Caki2 (cell line): Measurements from ENCODE around the gene SFRP5. TPM values are rescaled to one million over a fixed set of nuclear protein-coding genes. Genes with fewer than 3 reads are reported as not detected.

Source experiments
- DNase-seq: peaks from one replicate; pipeline ENCODE4 v3.0.0-alpha.2; 2015; ENCODE audit warnings: low read depth
- in situ Hi-C: cut with HindIII; loops from 2 replicates; pipeline ENCODE4 v1.10.0; 2016; ENCODE audit warnings: low sequenced_read_pairs, low pct_unique_long_range_greater_than_20kb, mixed read lengths
- total RNA-seq: library from RNA; depleted of rRNA; stranded (reverse); fragments of >200 nt; shearing (Covaris generic); gene quantifications from 2 replicates; pipeline ENCODE4 v1.2.3, GENCODE V29; 2014; ENCODE audit warnings: low replicate concordance

The SFRP5 gene
- total RNA-seq, 1 experiment from 2014 or later = not detected

DNA sequence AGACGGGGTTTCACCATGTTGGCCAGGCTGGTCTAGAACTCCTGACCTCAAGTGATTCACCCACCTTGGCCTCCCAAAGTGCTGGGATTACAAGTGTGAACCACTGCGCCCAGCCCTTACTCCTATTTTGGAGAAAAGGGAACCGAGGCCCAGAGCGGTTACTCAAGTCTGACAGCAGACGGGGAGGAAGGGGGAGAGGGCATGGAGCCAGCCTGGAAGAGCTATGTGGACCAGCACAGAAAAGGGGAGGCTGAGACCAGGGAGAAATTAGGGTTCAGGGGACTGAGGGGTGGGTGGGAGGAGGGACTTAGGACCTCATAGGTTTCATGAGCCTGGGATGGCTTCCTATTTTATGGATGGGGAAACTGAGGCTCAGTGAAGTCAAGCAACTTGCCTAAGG lies 1.5 kb downstream of the SFRP5 start:
- DNase-seq = no peak
- in situ Hi-C loops = no loop called here

GRCh38 chr10:97768322-97769315 lies 3.2 kb downstream of the SFRP5 start:
- in situ Hi-C loops = no loop called here
- DNase-seq = no peak

DNA sequence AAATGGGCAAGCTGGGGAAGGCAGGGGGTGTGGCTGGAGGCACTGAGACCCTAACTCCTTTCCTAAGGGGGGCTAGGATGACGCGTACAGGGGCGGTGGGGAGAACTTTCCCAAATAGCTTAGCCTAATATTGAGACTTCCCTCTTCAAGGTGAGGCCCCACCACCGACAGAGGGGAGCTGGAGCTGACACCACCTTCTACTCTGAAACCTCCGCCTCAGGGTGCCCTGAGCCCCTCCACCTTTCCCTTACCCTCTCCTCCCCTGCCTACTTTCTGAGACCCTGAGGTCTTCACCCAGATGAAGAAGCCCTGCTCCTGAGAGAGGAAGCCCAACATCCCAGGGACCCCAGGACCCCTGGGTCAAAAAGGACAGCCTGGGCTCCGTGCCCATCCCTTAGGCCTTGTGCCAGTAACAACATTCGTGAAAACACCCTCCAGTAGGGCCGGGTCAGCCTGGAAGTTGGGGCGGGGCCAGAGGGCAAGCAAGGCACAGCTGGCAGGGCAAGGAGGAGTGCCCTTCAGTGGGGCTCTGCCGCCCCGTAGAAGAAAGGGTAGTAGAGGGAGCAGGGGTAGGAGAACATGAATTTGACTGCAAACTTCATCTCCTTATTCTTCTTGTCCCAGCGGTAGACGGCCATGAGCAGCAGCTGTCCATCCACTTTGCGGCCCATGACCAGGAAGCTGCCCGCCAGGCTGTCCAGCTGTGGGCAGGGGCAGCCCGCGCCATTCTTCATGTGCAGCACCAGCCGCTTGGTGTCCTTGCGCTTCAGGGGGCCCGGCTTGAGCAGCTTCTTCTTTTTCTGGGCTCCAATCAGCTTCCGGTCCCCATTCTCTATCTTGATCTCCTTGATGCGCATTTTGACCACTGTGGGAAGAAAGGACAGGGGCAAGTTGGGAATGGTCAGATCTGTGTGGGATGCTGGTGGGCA lies 4.5 kb downstream of the SFRP5 start:
- DNase-seq = no peak
- in situ Hi-C loops = no loop called here

- in situ Hi-C loops = no loop called here
- no peak for DNase-seq
These were observed 5.5 kb downstream of the SFRP5 start for GRCh38 chr10:97766106-97766810.

DNA sequence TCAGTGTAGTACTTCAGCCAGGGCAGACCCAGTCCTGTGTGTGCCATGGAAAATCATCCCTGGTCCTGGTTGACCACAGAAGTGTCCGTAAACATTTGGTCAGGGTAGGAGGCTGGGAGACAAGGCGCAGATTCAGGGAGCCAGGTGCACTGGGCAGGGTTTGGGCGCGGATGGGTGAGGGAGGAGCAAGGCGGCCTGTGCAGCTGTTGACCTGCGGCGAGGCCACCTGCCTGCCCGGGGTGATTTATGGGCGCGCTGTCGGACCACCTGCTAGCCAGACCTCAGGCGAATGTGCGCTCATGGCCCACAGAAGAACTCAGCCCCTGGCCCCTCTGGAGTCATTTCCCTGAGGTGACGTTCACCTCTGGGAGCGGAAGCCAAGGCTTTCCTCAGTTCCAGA lies 6.6 kb downstream of the SFRP5 start:
- in situ Hi-C loops = no loop called here
- DNase-seq = no peak

- in situ Hi-C loops = no loop called here
- no peak for DNase-seq
These were observed 7.3 kb downstream of the SFRP5 start for GRCh38 chr10:97764519-97764931.

GRCh38 chr10:97763947-97764346 lies 7.9 kb downstream of the SFRP5 start:
- in situ Hi-C loops = no loop called here
- no peak for DNase-seq

- no peak for DNase-seq
- in situ Hi-C loops = no loop called here
These were observed 8.4 kb downstream of the SFRP5 start for GRCh38 chr10:97763411-97763810.

DNA sequence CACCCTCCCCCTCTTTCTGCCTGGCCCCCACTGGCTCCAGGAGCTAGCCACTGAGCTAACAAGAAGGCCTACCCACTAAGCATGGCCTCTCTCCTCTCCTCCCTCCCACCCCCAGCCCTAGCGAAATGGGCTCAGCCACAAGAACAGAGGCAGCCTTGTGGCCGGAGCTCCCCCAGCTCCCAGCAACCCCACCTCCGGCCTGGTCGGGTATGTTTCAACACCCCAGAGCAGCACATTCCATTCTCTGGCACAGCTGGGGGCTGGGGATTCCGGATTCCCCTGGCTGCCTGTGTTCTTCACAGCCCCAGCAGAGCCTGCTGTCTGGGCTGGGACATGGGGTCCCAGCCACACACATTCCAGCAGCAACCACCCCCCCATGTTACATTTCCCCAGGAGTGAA lies 9.0 kb downstream of the SFRP5 start:
- no peak for DNase-seq
- in situ Hi-C loops = no loop called here

DNA sequence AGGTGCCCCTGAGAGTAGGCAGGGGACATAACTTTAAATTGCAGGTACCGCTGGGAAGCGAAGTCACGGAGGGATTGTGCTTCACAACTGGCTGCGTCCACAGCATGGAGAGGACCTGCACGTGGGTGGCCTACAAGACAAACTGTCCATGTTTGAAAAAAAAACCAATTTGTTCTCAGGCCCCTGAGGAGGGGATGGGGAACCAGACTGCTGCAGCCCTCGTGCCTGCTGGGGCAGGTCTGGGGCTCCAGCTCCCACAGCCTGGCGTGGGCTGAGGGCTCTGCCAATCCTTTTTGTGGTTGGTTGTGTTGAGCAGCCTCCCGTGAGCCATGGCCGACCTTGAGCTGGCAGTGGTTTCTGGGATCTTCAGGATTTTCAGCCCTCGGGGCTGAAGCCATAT lies 9.7 kb downstream of the SFRP5 start:
- in situ Hi-C loops = no loop called here
- no peak for DNase-seq

DNA sequence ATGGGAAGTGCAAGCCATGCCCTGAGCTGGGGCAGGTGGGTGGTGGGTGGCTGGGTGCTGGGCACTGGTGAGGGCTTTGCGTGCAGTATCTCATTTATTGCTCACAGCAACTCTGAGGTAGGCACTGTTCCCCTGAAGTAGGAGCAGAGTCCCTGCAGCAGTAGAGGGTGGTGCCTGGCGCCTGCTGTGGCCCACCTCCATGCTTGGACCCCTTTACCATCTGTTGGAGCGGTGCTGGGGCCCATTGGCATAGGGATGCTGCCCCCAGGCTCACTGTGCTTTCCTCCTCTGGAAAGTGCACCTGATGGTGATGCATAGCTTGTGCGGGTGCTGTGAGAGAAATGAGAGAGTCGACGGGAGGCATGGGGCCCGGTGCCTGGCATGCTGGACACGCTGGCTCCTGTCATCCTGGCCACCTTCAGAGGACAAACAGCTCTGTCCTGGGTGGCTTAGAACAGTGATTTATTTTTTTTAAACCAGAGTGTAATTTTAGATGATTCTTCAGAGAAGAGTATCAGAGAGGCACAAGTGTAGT lies 10.4 kb downstream of the SFRP5 start:
- in situ Hi-C loops = no loop called here

DNA sequence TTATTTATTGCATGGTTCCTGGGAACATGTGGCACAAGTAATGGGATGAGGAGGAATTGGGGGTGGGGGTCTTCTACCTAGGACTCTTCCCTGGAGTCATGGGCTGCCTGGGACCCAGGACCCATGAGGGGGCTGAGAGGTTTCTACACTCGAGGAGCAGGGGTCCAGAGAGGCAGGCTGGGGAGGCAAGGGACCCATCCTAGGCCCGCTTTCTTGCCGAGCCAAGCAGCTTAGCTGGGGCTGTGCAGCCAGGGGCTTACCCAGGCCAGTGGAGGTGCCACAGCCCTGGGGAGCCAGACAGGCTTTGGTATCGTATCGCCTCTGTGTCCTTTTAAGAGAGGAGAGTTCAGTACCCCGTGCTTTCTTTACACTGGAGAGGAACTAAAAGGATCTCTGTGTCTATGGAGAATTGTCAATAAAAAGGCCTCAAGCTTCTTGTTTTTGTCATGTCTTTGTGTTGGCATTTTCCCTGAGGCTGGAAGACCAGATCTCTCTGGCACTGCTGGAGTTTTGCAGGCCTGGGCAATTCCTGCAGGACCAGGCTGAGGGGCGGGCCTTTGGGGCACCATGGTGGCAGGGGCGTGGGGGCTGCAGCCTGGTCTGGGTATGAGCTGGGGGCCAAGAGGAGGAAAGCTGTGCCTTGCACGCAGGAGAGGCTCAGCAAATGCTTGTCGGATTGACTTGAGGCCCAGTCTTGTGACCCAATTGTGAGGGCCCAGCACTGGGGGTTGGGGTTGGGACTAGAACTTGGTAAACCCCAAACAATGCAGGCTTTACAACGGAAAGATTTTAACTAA lies 11.1 kb downstream of the SFRP5 start:
- DNase-seq = no peak
- in situ Hi-C loops = no loop called here

More for the DNA sequence above, 10.4 kb downstream of the SFRP5 start:
- DNase-seq = no peak

- in situ Hi-C loops = no loop called here
- DNase-seq = no peak
These were observed 11.9 kb downstream of the SFRP5 start for GRCh38 chr10:97759946-97760345.

GRCh38 chr10:97759158-97759887 lies 12.5 kb downstream of the SFRP5 start:
- peak; percentile 58 for DNase-seq
- in situ Hi-C loops = no loop called here

DNA sequence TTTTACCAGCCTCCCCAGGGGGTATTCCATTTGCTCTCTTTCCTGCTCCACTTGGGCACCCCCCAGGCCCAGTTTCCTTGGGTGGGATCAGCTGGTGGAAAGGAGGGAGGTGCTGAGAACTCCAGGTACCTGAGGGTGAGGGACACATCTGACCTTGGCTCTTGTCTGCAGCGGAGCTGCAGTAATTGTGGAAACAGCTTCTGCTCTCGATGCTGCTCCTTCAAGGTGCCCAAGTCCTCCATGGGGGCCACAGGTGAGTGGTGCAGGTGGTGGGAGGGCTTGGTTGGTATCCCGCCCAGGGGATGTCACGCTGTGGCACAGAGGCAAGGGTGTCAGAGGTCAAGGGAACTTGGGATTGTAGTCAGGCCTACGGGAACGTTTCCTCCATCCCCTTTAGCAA lies 14.3 kb downstream of the SFRP5 start:
- DNase-seq = no peak
- in situ Hi-C loops = no loop called here

GRCh38 chr10:97755718-97756117 lies 16.1 kb downstream of the SFRP5 start:
- no peak for DNase-seq
- in situ Hi-C loops = no loop called here

DNA sequence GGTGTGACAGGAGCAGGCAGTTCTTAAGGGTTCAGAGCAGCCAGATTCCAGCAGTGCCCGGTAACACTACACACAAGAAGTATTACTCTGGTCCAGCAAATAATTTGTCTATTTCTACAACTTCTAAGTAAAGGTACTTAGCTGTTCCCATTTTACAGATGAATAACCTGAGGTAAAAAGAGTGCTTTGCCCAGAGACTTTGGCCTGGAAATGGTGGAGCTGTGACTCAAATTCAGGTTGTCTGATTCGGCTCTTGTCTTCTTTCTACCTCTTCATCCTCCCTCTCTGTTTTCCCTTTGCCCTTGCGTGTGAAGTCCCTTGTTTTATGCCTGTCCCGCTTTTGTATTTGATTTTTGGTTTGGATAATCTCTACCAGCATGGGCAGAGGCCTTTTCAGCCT lies 17.1 kb downstream of the SFRP5 start:
- DNase-seq = no peak
- in situ Hi-C loops = no loop called here
